Effector memory CD4-positive, alpha-beta T cell (primary cell): ENCODE measurements around the gene FMN1.

Source experiments
- DNase-seq, 3 donors: peaks; one replicate each; pipeline ENCODE4 v3.0.0-alpha.2; 2020
- H3K27ac ChIP-seq: 2 replicates; pipeline ENCODE4 v1.7.0; 2013; ENCODE audit warnings: mild to moderate bottlenecking, low read length, moderate library complexity; ENCODE audit not compliant: insufficient read depth, poor library complexity, severe bottlenecking
- H3K27me3 ChIP-seq: replicated peaks from 2 replicates; pipeline ENCODE4 v1.7.0; 2013; ENCODE audit warnings: mild to moderate bottlenecking, low read length; ENCODE audit not compliant: insufficient read depth, control insufficient read depth, poor library complexity, severe bottlenecking
- H3K36me3 ChIP-seq: 2 replicates; pipeline ENCODE4 v1.7.0; 2013; ENCODE audit warnings: mild to moderate bottlenecking, low read length, moderate library complexity; ENCODE audit not compliant: control insufficient read depth, insufficient read depth
- H3K4me1 ChIP-seq: 2 replicates; pipeline ENCODE4 v1.7.0; 2013; ENCODE audit warnings: low read length, mild to moderate bottlenecking; ENCODE audit not compliant: control insufficient read depth, insufficient read depth, poor library complexity, severe bottlenecking
- H3K4me3 ChIP-seq: 2 replicates; pipeline ENCODE4 v1.7.0; 2013; ENCODE audit warnings: low read length, low read depth, mild to moderate bottlenecking; ENCODE audit not compliant: insufficient read depth, poor library complexity, severe bottlenecking
- H3K9me3 ChIP-seq: 2 replicates; pipeline ENCODE4 v1.7.0; 2013; ENCODE audit warnings: mild to moderate bottlenecking, low read length, moderate library complexity; ENCODE audit not compliant: control insufficient read depth
- total RNA-seq, 3 donors: gene quantifications; one replicate each; lab custom pipeline; 2026; lab: John Stamatoyannopoulos, UW

The FMN1 gene, protein sequence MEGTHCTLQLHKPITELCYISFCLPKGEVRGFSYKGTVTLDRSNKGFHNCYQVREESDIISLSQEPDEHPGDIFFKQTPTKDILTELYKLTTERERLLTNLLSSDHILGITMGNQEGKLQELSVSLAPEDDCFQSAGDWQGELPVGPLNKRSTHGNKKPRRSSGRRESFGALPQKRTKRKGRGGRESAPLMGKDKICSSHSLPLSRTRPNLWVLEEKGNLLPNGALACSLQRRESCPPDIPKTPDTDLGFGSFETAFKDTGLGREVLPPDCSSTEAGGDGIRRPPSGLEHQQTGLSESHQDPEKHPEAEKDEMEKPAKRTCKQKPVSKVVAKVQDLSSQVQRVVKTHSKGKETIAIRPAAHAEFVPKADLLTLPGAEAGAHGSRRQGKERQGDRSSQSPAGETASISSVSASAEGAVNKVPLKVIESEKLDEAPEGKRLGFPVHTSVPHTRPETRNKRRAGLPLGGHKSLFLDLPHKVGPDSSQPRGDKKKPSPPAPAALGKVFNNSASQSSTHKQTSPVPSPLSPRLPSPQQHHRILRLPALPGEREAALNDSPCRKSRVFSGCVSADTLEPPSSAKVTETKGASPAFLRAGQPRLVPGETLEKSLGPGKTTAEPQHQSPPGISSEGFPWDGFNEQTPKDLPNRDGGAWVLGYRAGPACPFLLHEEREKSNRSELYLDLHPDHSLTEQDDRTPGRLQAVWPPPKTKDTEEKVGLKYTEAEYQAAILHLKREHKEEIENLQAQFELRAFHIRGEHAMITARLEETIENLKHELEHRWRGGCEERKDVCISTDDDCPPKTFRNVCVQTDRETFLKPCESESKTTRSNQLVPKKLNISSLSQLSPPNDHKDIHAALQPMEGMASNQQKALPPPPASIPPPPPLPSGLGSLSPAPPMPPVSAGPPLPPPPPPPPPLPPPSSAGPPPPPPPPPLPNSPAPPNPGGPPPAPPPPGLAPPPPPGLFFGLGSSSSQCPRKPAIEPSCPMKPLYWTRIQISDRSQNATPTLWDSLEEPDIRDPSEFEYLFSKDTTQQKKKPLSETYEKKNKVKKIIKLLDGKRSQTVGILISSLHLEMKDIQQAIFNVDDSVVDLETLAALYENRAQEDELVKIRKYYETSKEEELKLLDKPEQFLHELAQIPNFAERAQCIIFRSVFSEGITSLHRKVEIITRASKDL (N-terminal part only)
- 0 to 58.1 (median 0.35) reads per million in 3 donors for total RNA-seq

DNA sequence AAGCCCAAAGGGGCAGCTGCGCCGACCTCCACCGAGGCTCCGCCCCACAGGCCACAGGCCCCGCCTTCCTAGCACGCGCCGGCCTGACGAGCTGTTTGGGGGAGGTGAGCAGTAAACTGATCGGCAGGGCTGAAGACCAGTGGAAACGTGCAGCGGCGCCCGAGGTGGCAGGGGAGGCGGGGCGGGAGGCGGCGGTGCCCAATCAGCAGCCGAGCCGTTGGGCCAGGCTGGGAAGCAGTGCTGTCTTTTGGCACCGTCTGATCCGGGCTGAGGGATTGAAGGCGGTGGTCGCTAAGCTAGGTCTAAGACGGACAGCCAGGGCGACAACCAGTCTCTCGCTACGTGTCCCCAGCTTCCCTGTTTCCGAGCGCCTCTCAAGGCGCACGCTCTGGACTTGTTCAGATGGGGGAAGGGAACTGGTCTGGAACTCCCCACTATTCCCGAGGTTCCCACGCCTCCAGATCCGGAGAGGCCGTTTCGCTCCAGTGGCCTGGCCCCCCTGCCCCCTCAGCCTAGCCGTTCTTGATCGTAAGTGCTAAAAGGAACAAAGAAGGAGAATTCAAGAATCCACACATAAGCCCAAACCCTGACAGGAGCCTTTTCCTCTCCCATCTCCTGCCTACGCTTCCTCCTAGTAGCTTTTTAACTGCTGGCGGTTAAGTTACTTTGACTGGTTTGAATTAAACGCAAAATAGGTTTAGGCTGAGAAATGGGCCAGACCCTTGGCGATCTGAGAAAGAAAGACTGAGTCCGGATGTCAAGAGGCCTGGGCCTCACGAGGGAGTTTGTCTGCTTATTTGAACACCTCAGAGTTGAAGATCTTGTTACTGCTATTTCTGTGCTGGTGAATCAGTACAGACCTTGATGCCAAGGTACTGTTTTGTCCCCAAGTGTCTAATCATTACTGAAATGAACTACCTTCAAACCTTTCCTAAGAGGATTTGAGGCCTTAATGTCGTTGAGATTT, at the start of gene FMN1:
FMN1 (minus strand) TSS at position 11 of the 967 bp plus-strand sequence. CDS start 39,800 bp downstream, outside the sequence.
- H3K27ac ChIP-seq, result peak within 1 kb of the TSS; percentile 45
- peak; percentile 55 to 87 (median 63) for DNase-seq
- H3K9me3 ChIP-seq, result no peaks in the 10 kb centered on the region
- peak within 1 kb of the TSS; percentile 53 for H3K4me3 ChIP-seq
- no peaks in the 10 kb centered on the region for H3K27me3 ChIP-seq
- peaks cover 6% of the 10 kb centered on the region for H3K4me1 ChIP-seq
- no peaks in the 10 kb centered on the region for H3K36me3 ChIP-seq

- Histone ChIP-seq H3K4me3 (no peak overlapping the region), H3K4me1 (no peaks in the 10 kb centered on the region), H3K36me3 (no peaks in the 10 kb centered on the region), H3K27me3 (no peaks in the 10 kb centered on the region), H3K27ac (no peak overlapping the region), H3K9me3 (no peaks in the 10 kb centered on the region)
- no peak for DNase-seq
Measured at GRCh38 chr15:33243869-33244268, 49.4 kb upstream of the FMN1 start.

DNA sequence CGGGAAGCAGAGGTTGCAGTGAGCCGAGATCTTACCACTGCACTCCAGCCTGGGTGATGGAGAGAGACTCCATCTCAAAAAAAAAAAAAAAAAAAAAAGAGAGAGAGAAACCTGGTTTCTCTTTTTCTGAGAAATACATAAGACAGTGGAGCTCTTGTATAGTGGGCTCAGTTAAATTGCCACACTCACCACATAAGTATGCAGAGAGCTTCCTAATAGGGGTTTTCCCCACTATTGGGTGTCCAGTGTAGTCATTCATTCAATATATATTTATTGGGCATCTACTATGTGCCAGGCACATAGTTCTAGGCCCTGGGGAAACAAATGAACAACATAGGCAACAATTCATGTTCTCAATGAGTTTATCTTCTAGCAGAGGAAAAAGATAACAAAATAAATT, 48.9 kb upstream of the FMN1 start:
- Histone ChIP-seq H3K9me3 (no peaks in the 10 kb centered on the region), H3K4me1 (no peaks in the 10 kb centered on the region), H3K4me3 (no peak overlapping the region), H3K36me3 (no peaks in the 10 kb centered on the region), H3K27me3 (no peaks in the 10 kb centered on the region), H3K27ac (no peak overlapping the region)
- no peak for DNase-seq

DNA sequence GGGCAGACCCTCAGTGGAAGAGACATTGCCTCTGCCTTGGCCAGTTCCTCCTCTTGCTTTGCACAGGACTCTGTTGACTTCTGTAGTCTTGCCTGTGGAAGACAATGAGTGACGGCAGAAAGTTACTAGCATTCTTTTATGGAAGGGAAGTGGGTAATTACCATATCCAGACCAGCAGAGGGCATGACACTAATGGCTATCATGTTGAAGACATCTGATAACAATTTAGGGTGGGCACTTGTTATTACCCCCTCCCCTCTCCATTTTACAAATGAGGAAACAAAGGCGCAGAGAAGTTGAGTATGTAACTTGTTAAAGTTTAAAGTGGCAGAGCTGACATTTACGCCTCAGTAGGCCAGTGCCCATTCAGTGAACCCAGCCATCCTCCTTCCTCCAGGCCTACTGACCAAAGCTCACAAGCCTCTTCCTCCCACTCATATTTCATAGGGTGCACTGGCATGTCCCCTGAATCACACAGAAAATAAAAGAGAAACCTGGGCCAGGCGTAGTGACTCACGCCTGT, 48.2 kb upstream of the FMN1 start:
- H3K4me3 ChIP-seq, result no peak overlapping the region
- H3K27ac ChIP-seq, result no peak overlapping the region
- no peaks in the 10 kb centered on the region for H3K9me3 ChIP-seq
- no peaks in the 10 kb centered on the region for H3K27me3 ChIP-seq
- H3K4me1 ChIP-seq, result no peaks in the 10 kb centered on the region
- no peak for DNase-seq
- H3K36me3 ChIP-seq, result no peaks in the 10 kb centered on the region

- Histone ChIP-seq H3K4me3 (no peak overlapping the region), H3K27me3 (no peaks in the 10 kb centered on the region), H3K36me3 (no peaks in the 10 kb centered on the region), H3K27ac (no peak overlapping the region), H3K9me3 (no peaks in the 10 kb centered on the region), H3K4me1 (no peaks in the 10 kb centered on the region)
- DNase-seq, result no peak
Measured at GRCh38 chr15:33242165-33242564, 47.7 kb upstream of the FMN1 start.

DNA sequence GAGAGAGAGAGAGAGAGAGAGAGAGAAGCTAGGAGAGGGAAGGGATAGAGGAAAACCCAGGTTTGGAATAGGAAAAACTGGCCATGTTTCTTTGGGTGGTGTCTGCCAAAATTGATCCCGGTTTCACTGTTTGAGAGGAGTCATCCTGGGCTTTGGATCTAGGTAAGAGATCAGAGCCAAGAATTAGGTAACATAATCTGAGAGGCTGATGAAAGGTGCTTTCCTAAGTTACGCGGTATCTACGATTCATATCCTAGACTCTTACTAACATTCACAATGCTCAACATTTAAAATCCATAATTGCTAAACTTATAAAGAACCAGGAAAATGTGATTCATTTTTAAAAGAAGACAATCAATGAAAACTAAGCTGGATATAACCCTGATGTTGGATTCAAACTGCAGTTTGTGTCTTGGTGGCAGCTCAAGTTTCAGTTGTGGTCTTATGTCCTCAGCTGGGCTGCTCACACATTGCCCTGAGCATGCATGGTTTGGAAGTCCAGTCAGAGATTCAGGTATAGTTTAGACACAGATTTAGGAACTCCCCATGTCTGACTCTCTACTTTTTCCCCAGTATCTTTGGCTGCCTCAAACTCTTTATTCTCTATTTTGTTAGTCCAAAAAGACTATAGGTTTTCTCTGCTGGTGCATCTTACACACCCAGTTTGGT, 42.5 kb upstream of the FMN1 start:
- Histone ChIP-seq H3K9me3 (no peaks in the 10 kb centered on the region), H3K27me3 (peaks cover 5% of the 10 kb centered on the region), H3K27ac (no peak overlapping the region), H3K4me3 (no peak overlapping the region), H3K4me1 (no peaks in the 10 kb centered on the region), H3K36me3 (no peaks in the 10 kb centered on the region)
- DNase-seq, result no peak

GRCh38 chr15:33234020-33234461, 39.5 kb upstream of the FMN1 start:
- Histone ChIP-seq H3K27ac (no peak overlapping the region), H3K9me3 (no peaks in the 10 kb centered on the region)
- DNase-seq, result no peak

GRCh38 chr15:33226559-33227181, 32.2 kb upstream of the FMN1 start:
- Histone ChIP-seq H3K9me3 (no peaks in the 10 kb centered on the region), H3K4me1 (peaks cover 12% of the 10 kb centered on the region), H3K36me3 (no peaks in the 10 kb centered on the region), H3K27ac (no peak overlapping the region), H3K27me3 (no peaks in the 10 kb centered on the region), H3K4me3 (no peak overlapping the region)
- DNase-seq, result peak in 2 of 3 donors; percentile 34 to 66

More at GRCh38 chr15:33234020-33234461, 39.5 kb upstream of the FMN1 start:
- H3K27me3 ChIP-seq, result peaks cover 5% of the 10 kb centered on the region
- no peaks in the 10 kb centered on the region for H3K36me3 ChIP-seq
- H3K4me1 ChIP-seq, result no peaks in the 10 kb centered on the region
- no peak overlapping the region for H3K4me3 ChIP-seq
